ENCODE measurements around the gene SMO.
A peak's percentile ranks its signal among the peaks of the same experiment; 100 is the strongest.

Gene SMO

DNA sequence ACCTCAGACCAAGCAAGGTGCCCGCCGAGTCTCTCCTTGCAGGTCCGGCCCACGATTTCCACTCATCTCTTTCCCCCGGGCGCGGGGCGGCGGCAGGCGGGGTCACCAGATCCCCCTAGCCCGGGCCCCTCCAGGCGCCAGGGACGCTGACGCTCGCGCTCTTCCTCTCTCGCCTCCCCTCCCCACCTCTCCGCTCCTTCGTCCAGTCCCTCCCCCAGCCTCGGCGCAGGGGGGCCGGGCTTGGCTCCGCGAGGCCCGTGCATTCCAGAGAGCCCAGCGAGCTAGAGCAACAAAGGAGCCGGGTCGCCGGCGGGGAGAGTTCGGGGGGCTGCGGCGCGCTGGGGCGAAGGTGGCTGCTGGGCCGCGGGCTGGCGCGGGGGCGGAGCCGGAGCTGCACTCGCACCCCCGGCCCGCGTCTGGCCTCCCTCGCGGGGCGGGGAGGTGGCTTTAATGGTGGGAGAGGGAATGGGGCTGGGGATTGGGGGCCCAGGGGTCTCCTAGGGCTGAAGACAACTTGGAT is at the start of gene SMO:
SMO (plus strand) TSS at position 262 of the 520 bp plus-strand sequence. CDS start 519 bp downstream, outside the sequence.
- no peak for DNase-seq (ENCODE audit: low read depth in 4 of 4, low spot score in 1 of 4)

DNA sequence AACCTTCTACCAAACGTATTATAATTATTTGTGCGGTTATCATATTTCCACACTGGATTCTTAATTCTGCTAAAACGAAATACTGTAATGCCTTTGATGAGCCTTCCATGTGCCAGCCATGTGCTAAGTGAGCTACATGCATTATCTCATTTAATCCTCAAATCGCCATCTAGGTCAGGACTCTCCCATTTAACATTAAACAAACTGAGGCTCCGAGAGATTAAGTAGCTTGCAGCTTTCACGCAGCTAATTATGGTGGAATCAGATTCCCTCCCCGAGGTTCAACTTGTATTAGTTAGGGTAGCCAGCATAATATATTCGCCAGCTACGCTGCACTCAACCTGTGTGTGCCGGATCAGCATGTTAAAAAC is 44.7 kb upstream of the SMO start:
- DNase-seq (ENCODE audit: low read depth in 4 of 4, low spot score in 1 of 4), result no peak

GRCh38 chr7:129144095-129144833 is 44.2 kb upstream of the SMO start, which contains the start of gene TSPAN33:
TSS of gene TSPAN33 (plus strand) at chr7:129144707. CDS start at chr7:129144981, 274 bp downstream.
- peak; percentile 44 to 69 (median 52) for DNase-seq (ENCODE audit: low read depth in 4 of 4, low spot score in 1 of 4)

DNA sequence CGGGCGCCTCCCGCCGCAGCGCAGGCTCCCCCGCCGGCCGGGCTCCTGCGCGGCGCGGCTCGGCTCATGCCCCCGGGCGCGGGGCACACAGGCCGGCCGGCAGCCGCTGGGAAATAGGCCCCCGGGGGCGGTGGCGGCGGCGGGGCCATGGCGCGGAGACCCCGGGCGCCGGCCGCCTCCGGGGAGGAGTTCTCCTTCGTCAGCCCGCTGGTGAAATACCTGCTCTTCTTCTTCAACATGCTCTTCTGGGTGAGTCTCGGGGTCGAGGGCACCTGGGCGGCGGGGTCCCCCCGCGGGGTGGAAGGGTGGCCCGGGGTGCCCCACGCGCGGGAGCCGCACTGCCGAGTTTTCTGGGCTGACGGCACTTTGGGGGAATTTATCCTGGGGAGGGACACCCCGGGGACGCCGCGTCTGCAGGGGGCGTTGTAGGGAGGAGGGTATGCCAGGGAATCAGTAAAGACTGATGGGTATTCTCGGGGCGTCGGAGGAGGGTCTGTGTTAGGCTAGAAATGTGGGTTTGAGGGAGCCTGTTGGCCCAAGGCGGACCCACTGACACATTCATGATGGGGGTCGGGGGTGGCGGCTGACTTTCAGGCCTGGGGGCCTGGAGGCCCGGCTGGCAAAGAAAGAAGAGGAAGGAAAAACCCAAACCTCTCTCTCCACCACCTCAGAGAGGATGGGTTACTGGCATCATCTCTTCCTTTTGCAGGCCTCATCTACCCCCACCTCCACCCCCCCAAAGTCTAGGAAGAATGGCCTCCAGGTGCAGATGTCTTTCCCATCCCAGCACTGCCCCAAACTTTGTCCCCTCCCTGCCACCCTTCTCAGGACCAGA is 43.4 kb upstream of the SMO start:
- no peak for DNase-seq (ENCODE audit: low read depth in 4 of 4, low spot score in 1 of 4)

DNA sequence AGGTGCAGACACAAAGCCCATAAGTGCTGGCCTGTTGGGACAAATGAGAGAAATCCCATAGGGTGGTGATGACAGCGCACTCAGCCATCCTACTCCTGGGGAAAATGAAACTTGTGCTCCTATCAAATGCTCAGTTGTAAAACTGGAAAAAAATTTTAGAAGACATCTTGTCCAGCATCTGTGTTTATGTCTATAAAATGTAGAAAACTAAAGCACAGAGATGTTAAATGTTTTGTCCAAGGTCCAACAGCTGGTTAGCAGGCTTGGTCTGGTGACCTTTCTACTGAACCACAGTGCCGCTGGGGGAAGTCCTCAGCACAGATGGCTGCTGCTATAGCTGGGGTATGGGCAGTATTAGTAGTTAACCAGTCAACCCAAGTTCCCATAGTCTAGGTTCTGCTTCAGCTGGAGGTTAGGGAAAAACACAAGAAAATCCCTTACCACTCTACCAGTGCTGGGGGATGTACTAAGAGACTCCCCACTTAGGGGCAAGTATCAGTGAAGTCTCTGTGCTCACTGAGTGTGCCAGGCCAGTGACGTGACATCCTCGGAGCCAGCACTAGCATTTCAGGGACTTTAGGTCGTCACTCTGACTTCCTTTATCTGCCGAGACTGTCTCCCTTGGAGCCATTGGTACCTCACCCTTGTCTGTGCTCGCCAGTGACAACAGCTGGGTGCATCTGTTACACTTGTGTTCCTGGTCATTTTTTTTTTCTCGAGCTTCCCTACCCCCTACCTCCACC is 42.0 kb upstream of the SMO start:
- no peak for DNase-seq (ENCODE audit: low read depth in 4 of 4, low spot score in 1 of 4)

GRCh38 chr7:129147731-129148130 is 40.7 kb upstream of the SMO start:
- DNase-seq (ENCODE audit: low read depth in 4 of 4, low spot score in 1 of 4), result no peak

DNA sequence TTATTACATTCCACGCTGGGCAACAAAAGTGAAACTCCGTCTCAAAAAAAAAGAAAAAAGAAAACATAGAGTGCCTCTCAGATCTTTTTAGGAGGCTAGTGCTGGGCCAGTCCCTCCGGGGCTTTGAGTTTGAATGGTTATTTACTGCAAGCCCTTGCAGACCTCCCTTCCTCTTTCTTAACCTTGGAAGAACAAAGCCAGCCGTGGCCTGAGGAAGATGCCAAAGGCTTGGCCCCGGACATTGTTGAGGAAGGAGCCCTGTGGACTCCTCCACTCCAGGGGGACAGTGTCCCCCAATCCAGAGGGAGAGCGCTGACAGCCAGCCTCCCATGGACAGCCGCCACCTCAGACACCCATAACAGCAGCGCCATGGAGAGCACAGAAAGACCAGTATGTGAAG is 38.9 kb upstream of the SMO start:
- DNase-seq (ENCODE audit: low read depth in 4 of 4, low spot score in 1 of 4), result no peak

DNA sequence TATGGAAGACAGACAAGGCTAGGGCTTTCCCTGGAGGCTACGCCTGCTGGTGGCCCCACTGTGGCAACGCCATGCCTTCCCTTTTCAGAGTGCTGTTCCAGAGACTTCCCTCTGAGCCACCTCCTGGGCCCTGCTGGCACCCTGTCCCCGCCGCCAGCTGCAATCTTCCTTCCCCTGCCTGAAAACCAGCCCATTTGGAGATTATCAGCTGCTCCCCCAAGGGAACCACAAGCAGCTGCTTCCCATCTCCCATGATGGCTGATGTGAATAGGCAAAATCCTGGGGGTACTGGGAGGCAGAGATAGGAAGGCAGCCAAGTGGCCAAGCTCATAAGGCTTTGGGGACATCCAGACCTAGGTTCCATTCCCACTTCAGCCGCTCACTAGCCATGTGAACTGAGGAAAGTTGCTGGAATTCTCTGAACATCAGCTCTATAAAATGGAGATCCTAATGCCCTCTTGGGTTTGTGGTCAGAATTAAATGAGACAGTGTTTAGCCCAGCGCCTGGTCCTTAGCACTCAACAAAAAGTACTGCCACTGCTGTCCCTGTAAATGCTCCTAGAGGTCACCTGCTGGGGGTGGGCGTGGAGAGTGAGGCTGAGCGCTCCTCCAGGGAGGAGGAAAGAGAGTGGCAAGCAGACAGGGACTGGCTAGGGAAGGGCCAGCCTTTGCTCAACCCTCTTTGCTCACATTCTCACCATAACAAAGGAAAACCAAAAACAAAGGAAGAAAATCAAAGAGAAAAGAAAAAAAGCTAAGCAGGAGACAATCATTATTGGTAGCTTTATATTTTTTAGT is 38.0 kb upstream of the SMO start:
- no peak for DNase-seq (ENCODE audit: low read depth in 4 of 4, low spot score in 1 of 4)

DNA sequence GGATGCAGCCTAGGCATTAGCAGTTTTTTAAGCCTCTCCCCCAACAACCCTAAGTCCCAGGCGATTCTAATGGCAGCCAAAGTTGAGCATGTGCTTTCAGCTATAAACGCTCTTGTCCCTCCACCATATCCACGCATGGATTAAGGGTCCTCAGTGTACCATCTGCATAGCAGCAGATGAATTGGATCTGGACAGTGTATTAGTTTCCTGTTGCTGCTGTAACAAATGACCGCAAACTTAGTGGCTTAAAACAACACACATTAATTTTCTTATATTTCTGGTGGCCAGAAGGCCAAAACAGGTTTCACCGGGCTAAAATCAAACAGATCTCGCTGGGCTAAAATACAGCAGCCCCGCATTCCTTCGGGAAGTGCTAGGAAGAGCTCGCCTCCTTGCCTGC is 30.8 kb upstream of the SMO start:
- DNase-seq (ENCODE audit: low read depth in 4 of 4, low spot score in 1 of 4), result no peak

DNA sequence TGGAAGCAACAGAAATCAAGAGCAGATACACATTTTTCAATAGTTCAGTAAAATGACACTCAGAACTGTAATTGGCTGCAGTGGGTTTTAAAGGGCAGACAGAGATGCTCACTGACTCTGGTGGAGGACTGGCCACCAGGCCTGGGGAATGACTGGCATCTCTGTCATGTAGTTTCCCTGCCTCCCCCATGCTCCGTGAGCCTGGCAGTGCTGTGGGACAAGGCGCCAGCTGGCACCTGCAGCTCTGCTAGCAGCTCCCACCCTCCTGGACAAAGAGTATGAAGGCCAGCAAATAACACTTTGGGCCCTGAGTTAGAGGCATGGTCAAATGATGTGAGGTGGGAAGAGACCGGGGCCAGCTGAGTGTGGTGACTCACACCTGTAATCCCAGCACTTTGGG is 28.9 kb upstream of the SMO start:
- DNase-seq (ENCODE audit: low read depth in 4 of 4, low spot score in 1 of 4), result no peak

GRCh38 chr7:129160161-129160905 is 28.1 kb upstream of the SMO start:
- no peak for DNase-seq (ENCODE audit: low read depth in 4 of 4, low spot score in 1 of 4)

- no peak for DNase-seq (ENCODE audit: low read depth in 4 of 4, low spot score in 1 of 4)
These were observed 26.8 kb upstream of the SMO start for GRCh38 chr7:129161524-129162225.

- no peak for DNase-seq (ENCODE audit: low read depth in 4 of 4, low spot score in 1 of 4)
These were observed 25.7 kb upstream of the SMO start for GRCh38 chr7:129162732-129163131.

- DNase-seq (ENCODE audit: low read depth in 4 of 4, low spot score in 1 of 4), result no peak
These were observed 24.4 kb upstream of the SMO start for GRCh38 chr7:129163875-129164544.

DNA sequence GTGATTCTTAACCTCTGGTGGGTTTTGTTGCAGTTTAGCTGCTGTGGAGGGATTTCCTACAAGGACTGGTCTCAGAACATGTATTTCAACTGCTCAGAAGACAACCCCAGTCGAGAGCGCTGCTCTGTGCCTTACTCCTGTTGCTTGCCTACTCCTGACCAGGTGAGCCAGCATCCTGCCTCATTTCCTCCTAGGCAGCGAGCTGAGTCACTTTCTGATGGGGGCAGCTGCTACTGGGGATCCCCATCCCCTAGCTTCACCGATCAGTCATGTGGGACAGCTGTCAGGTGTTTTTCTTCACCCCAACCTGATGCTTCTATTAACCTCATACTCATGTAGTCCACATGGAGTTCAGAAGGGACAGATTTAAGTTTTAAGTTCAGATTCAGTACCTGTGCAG is 21.7 kb upstream of the SMO start:
- no peak for DNase-seq (ENCODE audit: low read depth in 4 of 4, low spot score in 1 of 4)

DNA sequence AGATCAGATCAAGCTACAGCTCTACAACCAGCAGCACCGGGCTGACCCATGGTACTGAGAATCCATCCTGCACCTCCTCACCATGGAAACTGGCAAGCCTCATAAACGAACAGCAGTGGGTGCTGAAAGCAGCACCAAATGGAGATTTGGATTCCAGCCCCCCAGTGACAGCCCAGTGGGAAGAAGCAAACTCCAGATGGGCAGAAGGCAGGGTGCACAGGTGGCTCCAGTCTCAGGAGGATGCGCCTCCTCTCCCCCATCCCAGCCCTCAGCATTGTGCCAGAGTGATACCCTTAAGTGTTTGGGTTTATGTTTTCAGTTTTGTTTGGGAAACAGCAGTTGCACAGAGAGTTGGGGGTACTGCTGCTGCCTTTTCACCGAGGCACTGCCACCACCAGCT is 20.6 kb upstream of the SMO start:
- no peak for DNase-seq (ENCODE audit: low read depth in 4 of 4, low spot score in 1 of 4)

DNA sequence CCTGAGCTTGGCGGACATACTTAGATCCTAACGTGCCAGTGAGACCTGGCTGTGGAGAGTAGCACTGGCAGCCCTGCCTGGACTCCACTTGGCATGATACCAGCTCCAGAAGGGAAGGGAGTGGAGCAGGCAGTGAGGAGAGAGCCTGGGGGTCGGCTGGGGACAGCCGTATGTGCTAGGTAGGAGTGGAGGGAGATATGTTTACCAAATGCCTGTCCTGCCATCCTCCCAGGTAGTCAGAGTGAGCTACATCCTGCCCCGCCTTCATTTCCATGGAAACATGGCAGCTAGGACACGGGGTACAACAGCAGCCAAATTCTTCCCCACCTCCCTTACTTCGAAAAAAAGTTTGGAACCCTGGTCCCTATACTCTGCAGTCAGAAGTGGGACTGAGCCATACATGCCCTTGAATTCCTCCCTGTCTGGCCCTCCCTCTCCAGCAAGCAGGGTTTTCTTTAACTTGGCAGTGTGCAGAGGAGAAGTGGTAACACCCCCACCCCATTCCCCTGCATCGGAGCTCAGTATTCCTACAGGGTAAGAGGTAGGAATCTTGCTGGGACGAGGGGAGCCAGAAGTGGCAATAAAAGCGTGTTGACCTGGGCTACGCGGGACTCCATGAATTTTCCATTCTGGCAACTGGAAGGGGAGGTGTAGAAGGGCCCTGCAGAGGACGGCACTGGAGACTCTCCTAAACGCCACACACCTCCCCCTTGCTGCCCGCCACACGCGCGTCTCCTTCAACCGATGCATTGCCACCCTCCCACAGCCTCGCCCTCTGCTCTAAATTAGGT is 20.0 kb upstream of the SMO start:
- DNase-seq (ENCODE audit: low read depth in 4 of 4, low spot score in 1 of 4), result no peak

DNA sequence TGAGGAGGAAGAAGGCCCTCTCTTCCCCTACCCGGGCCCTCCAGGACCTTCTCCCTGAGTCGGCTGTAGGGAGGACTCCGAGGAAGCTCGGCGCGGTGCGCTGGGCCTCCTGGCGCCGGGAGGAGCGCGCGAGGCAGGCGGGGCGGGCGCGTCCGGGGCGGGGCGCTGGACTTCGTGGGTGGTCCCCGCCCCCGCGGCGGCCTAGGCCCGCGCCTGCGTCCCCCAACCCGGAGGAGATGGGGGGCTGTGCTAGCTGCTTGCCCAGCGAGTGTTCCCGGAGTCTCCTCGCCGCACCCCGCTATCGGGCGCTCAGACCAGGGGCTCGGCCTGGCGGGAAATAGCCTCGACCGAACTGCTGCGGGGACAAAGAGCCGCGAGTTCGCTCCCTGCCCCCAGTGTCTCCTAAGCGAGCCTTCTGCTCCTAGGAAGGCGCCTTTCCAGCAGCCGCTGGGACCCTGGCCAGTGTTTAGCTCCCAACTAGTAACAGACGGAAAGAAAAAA is 19.2 kb upstream of the SMO start:
- no peak for DNase-seq (ENCODE audit: low read depth in 4 of 4, low spot score in 1 of 4)
